HepG2 (cell line): ENCODE measurements around the gene ABCG2. TPM values are rescaled to one million over a fixed set of nuclear protein-coding genes. Genes with fewer than 3 reads are reported as not detected.

Source experiments
- ATAC-seq: fragments of 200-7000 bp; cut with Tn5 transposase; 3 replicates; pipeline ENCODE4 v1.9.1; 2020; ENCODE audit warnings: mild to moderate bottlenecking, moderate library complexity
- BruUV-seq: library from RNA; stranded (reverse); fragments of 400-500 nt; replicated peaks from 2 replicates; lab custom pipeline; 2021; lab: Mats Ljungman, UMichigan
- CTCF ChIA-PET: fragments of 300-600 bp; formaldehyde crosslinking; extraction: SDS; loops from one replicate; lab custom pipeline; 2021; ENCODE audit warnings: low total read pairs, inconsistent platforms, low intra/inter-chr PET ratio; lab: Yijun Ruan, JAX
- POLR2A ChIA-PET: fragments of 350-600 bp; sonication (Branson Sonifier 250); formaldehyde crosslinking; loops from one replicate; lab custom pipeline; 2020; ENCODE audit warnings: antibody characterized with exemption, inconsistent platforms; lab: Yijun Ruan, JAX
- DNase-seq: peaks from one replicate; pipeline ENCODE4 v3.0.0-alpha.2; 2015; ENCODE audit warnings: low spot score
- FAIRE-seq: peaks from 3 replicates; lab custom pipeline; 2011; peaks lifted over from hg19 to GRCh38; lab: Jason Lieb, UNC
- H2AFZ ChIP-seq: one replicate; pipeline ENCODE4 v1.6.1; 2011; ENCODE audit warnings: low read length, inconsistent platforms
- H3K27ac ChIP-seq: fragments of 300-600 bp; 3 replicates; pipeline ENCODE4 v1.8.0; 2011; ENCODE audit warnings: mixed run types, mild to moderate bottlenecking, mixed read lengths, low read length, inconsistent platforms; ENCODE audit not compliant: insufficient read depth; ENCODE audit errors: extremely low read length
- H3K27me3 ChIP-seq, 2 experiments: fragments of 200-600 bp in 1 of 2; 2 replicates in 1 of 2; 3 replicates in 1 of 2; pipeline versions ENCODE4 v1.6.0 to v1.8.0; 2011; ENCODE audit warnings: low read length in 2 of 2, mild to moderate bottlenecking in 2 of 2, moderate library complexity in 2 of 2, inconsistent platforms in 1 of 2; ENCODE audit not compliant: insufficient read depth in 2 of 2, control insufficient read depth in 1 of 2
- H3K36me3 ChIP-seq, 2 experiments: fragments of 200-600 bp in 1 of 2; replicated peaks in 1 of 2; 2 replicates in 1 of 2; 3 replicates in 1 of 2; pipeline versions ENCODE4 v1.5.1 to v1.8.0; 2011; ENCODE audit warnings: low read length in 2 of 2, inconsistent platforms in 1 of 2; ENCODE audit not compliant: insufficient read depth in 2 of 2, control insufficient read depth in 1 of 2
- H3K4me1 ChIP-seq: 2 replicates; pipeline ENCODE4 v1.5.1; 2012; ENCODE audit warnings: low read length, inconsistent platforms; ENCODE audit not compliant: insufficient read depth
- H3K4me2 ChIP-seq: 2 replicates; pipeline ENCODE4 v1.6.0; 2011; ENCODE audit warnings: low read depth, low read length, inconsistent platforms
- H3K4me3 ChIP-seq, 3 experiments: fragments of 200-600 bp in 1 of 3; sonication (generic), shearing (Covaris generic) in 1 of 3; replicated peaks in 1 of 3; 2 replicates each; pipeline ENCODE4 v1.5.1; 2011 to 2016; ENCODE audit warnings: low read length in 3 of 3, inconsistent platforms in 2 of 3, low read depth in 2 of 3, mild to moderate bottlenecking in 2 of 3, control low read depth in 1 of 3, mixed read lengths in 1 of 3; ENCODE audit not compliant: insufficient read depth in 1 of 3
- H3K79me2 ChIP-seq: one replicate; pipeline ENCODE4 v1.6.1; 2011; ENCODE audit warnings: low read length, inconsistent platforms; ENCODE audit not compliant: insufficient read depth
- H3K9ac ChIP-seq: 2 replicates; pipeline ENCODE4 v1.6.0; 2011; ENCODE audit warnings: mild to moderate bottlenecking, low read depth, low read length, inconsistent platforms; ENCODE audit not compliant: insufficient read depth
- H3K9me3 ChIP-seq: 2 replicates; pipeline ENCODE4 v1.5.1; 2012; ENCODE audit warnings: mild to moderate bottlenecking, low read length
- H4K20me1 ChIP-seq: 2 replicates; pipeline ENCODE4 v1.6.0; 2011; ENCODE audit warnings: inconsistent platforms, mild to moderate bottlenecking, low read length, moderate library complexity; ENCODE audit not compliant: insufficient read depth
- AKAP8 ChIP-seq: sonication (generic); formaldehyde crosslinking; IDR thresholded peaks from 2 replicates; pipeline ENCODE4 v1.5.1; 2020; ENCODE audit warnings: mild to moderate bottlenecking, missing genetic modification reagents
- GLMP ChIP-seq: sonication (generic); formaldehyde crosslinking; IDR thresholded peaks from 2 replicates; pipeline ENCODE4 v1.9.0; 2021; ENCODE audit warnings: missing genetic modification reagents, mild to moderate bottlenecking, borderline replicate concordance
- GPN1 ChIP-seq: sonication (generic); formaldehyde crosslinking; IDR thresholded peaks from 2 replicates; pipeline ENCODE4 v1.5.1; 2020; ENCODE audit warnings: missing genetic modification reagents, borderline replicate concordance
- JUND ChIP-seq: sonication (generic); formaldehyde crosslinking; IDR thresholded peaks from 2 replicates; pipeline ENCODE4 v1.8.0; 2022; ENCODE audit warnings: mild to moderate bottlenecking, missing genetic modification reagents
- MAFK ChIP-seq, 2 experiments: IDR thresholded peaks in 1 of 2; conservative IDR thresholded peaks in 1 of 2; 2 replicates each; pipeline ENCODE4 v1.6.1; 2011; ENCODE audit warnings: improper control_type of control experiment in 2 of 2, low read length in 2 of 2
- MYPOP ChIP-seq: sonication (generic); formaldehyde crosslinking; IDR thresholded peaks from 2 replicates; pipeline ENCODE4 v1.8.1; 2023; ENCODE audit warnings: mild to moderate bottlenecking, moderate library complexity, missing genetic modification reagents
- RNF219 ChIP-seq: sonication (generic); formaldehyde crosslinking; IDR thresholded peaks from 2 replicates; pipeline ENCODE4 v1.5.0; 2020; ENCODE audit warnings: mild to moderate bottlenecking, missing genetic modification reagents
- SIX1 ChIP-seq: sonication (generic); formaldehyde crosslinking; IDR thresholded peaks from 2 replicates; pipeline ENCODE4 v1.4.0; 2020; ENCODE audit warnings: missing genetic modification reagents, borderline replicate concordance
- SRSF1 ChIP-seq: fragments of 200-400 bp; formaldehyde crosslinking; optimal IDR thresholded peaks from 2 replicates; pipeline ENCODE3; 2017; ENCODE audit warnings: mild to moderate bottlenecking, low read depth, low read length, moderate library complexity
- ZNF10 ChIP-seq: sonication (generic); formaldehyde crosslinking; IDR thresholded peaks from 2 replicates; pipeline ENCODE4 v1.4.0; 2020; ENCODE audit warnings: mild to moderate bottlenecking, low read depth, missing genetic modification reagents, borderline replicate concordance
- ZNF143 ChIP-seq: sonication (generic); formaldehyde crosslinking; IDR thresholded peaks from 2 replicates; pipeline ENCODE4 v1.4.0; 2020; ENCODE audit warnings: missing genetic modification reagents
- ZNF160 ChIP-seq: sonication (generic); formaldehyde crosslinking; IDR thresholded peaks from 2 replicates; pipeline ENCODE4 v1.8.0; 2022; ENCODE audit warnings: mild to moderate bottlenecking, inconsistent platforms, missing genetic modification reagents
- ZNF296 ChIP-seq: sonication (generic); formaldehyde crosslinking; conservative IDR thresholded peaks from 2 replicates; pipeline ENCODE4 v1.5.0; 2020; ENCODE audit warnings: mild to moderate bottlenecking, missing genetic modification reagents
- ZNF30 ChIP-seq: sonication (generic); formaldehyde crosslinking; IDR thresholded peaks from 2 replicates; pipeline ENCODE4 v1.5.0; 2020; ENCODE audit warnings: mild to moderate bottlenecking, missing genetic modification reagents
- ZNF326 ChIP-seq: sonication (generic); formaldehyde crosslinking; IDR thresholded peaks from 2 replicates; pipeline ENCODE4 v1.4.0; 2020; ENCODE audit warnings: missing genetic modification reagents, borderline replicate concordance
- ZNF414 ChIP-seq: sonication (generic); formaldehyde crosslinking; IDR thresholded peaks from 2 replicates; pipeline ENCODE4 v1.5.0; 2020; ENCODE audit warnings: missing genetic modification reagents
- ZNF44 ChIP-seq: sonication (generic); formaldehyde crosslinking; IDR thresholded peaks from 2 replicates; pipeline ENCODE4 v1.5.1; 2020; ENCODE audit warnings: mild to moderate bottlenecking, missing genetic modification reagents
- WGBS: methylation state at CpG from one replicate; pipeline ENCODE4 v1.1.6; 2017; ENCODE audit warnings: low lambda C conversion rate; 5-methylcytosine and 5-hydroxymethylcytosine counted together
- in situ Hi-C: cut with HindIII; loops from 2 replicates; pipeline ENCODE4 v1.10.0; 2017; ENCODE audit warnings: low pct_unique_long_range_greater_than_20kb; ENCODE audit not compliant: extremely low pct_ligation_motif_present
- intact Hi-C: fragments of 100-400 bp; cut with micrococcal nuclease; formaldehyde crosslinking; loops from one replicate; pipeline ENCODE4 v1.10.0; 2022; ENCODE audit not compliant: unreplicated experiment
- polyA plus RNA-seq, 8 experiments: library from polyadenylated mRNA; depleted of rRNA in 3 of 8; stranded (reverse) in 7 of 8; unstranded in 1 of 8; fragments of >200 nt; fragmentation: Illumina TruSeq in 4 of 8; extraction: Trizol in 4 of 8; gene quantifications; 2 replicates each; pipeline versions ENCODE4 v1.2.1 to v1.2.3, GENCODE V29; 2011 to 2016; ENCODE audit warnings: low read depth in 4 of 8, missing spikeins in 1 of 8, mixed read lengths in 1 of 8; ENCODE audit not compliant: insufficient read depth in 1 of 8
- total RNA-seq, 5 experiments: library from RNA; depleted of rRNA; stranded (reverse); fragments of >200 nt; fragmentation: Illumina TruSeq; extraction: Trizol; gene quantifications; 2 replicates each; pipeline ENCODE4 v1.2.3, GENCODE V29; 2016; ENCODE audit warnings: low read depth in 1 of 5

Gene ABCG2
- total and polyA plus RNA-seq, 2 of the 13 experiments (the other 11 are each of a cell fraction or from before 2014, with no cell fraction given): 10.0 to 15.7 TPM

- no peak overlapping the region for H3K27ac ChIP-seq
- intact Hi-C loops: no loop called here
- FAIRE-seq (no peak), DNase-seq (no peak), ATAC-seq (no peak)
- no TSS peak for BruUV-seq
- no peaks in the 10 kb centered on the region for H3K9me3 ChIP-seq
- H2AFZ ChIP-seq: no peak overlapping the region
- no peaks in the 10 kb centered on the region; the same call in 1 of the 2 replicates for H3K4me1 ChIP-seq
- ChIA-PET POLR2A (no interaction called here), CTCF (no interaction called here)
- H3K9ac ChIP-seq: no peak overlapping the region
- H3K4me2 ChIP-seq: no peak overlapping the region
- TF ChIP-seq AKAP8 (CRISPR knock-in tag) (no peak), SRSF1 (no peak), MYPOP (CRISPR knock-in tag) (no peak), RNF219 (no peak), SIX1 (CRISPR knock-in tag) (no peak), ZNF414 (CRISPR knock-in tag) (no peak), ZNF160 (CRISPR knock-in tag) (no peak), GPN1 (CRISPR knock-in tag) (no peak), ZNF296 (no peak), MAFK (conservative IDR thresholded peaks at IDR 0.05 in 1 of 2, IDR thresholded peaks at IDR 0.05 in 1 of 2; ENCODE audit: low read length in 2 of 2) (no peak), ZNF44 (CRISPR knock-in tag) (no peak), ZNF143 (CRISPR knock-in tag) (no peak), ZNF10 (CRISPR knock-in tag) (no peak), JUND (CRISPR knock-in tag) (no peak), ZNF326 (CRISPR knock-in tag) (no peak), GLMP (CRISPR knock-in tag) (no peak), ZNF30 (CRISPR knock-in tag) (no peak)
- no peak overlapping the region for H3K4me3 ChIP-seq
- 99% methylated on average over 4 of the region's 4 CpGs for WGBS
- H3K36me3 ChIP-seq: peaks cover 0 to 11% of the 10 kb centered on the region in 2 experiments; a peak in 2 of 5 replicates
- H4K20me1 ChIP-seq: no peaks in the 10 kb centered on the region
- no peaks in the 10 kb centered on the region for H3K27me3 ChIP-seq
- H3K79me2 ChIP-seq: no peaks in the 10 kb centered on the region
- in situ Hi-C loops: no loop called here
These were observed 59.3 kb downstream of the ABCG2 start for GRCh38 chr4:88098993-88099752.
